GM12878 (cell line): Measurements from ENCODE around the gene FNDC3B. TPM values are rescaled to one million over a fixed set of nuclear protein-coding genes. Genes with fewer than 3 reads are reported as not detected.

Experiments used
- ATAC-seq: fragments of 200-7000 bp; cut with Tn5 transposase; 3 replicates; pipeline ENCODE4 v1.9.1; 2020; ENCODE audit warnings: mild to moderate bottlenecking, moderate library complexity
- BruUV-seq: library from RNA; stranded (reverse); fragments of 400-500 nt; replicated peaks from 2 replicates; lab custom pipeline; 2021; lab: Mats Ljungman, UMichigan
- CTCF ChIA-PET: fragments of 300-600 bp; sonication (Branson Sonifier 250); formaldehyde crosslinking; extraction: SDS; loops from one replicate; lab custom pipeline; 2021; ENCODE audit warnings: inconsistent platforms; lab: Yijun Ruan, JAX
- POLR2A ChIA-PET: fragments of 350-600 bp; formaldehyde crosslinking; extraction: SDS; loops from one replicate; lab custom pipeline; 2021; ENCODE audit warnings: inconsistent platforms; lab: Charles Lee
- RAD21 ChIA-PET: fragments of 300-600 bp; sonication (Branson Sonifier 250); formaldehyde crosslinking; loops from one replicate; lab custom pipeline; 2023; ENCODE audit warnings: antibody characterized with exemption; ENCODE audit not compliant: unreplicated experiment; lab: Charles Lee
- SMC1A ChIA-PET: fragments of 300-600 bp; sonication (Branson Sonifier 250); formaldehyde crosslinking; loops from one replicate; lab custom pipeline; 2023; ENCODE audit not compliant: unreplicated experiment, uncharacterized antibody; lab: Charles Lee
- DNase-seq: peaks from one replicate; pipeline ENCODE4 v3.0.0-alpha.2; 2011; ENCODE audit warnings: low read depth, low spot score
- FAIRE-seq: peaks from 3 replicates; lab custom pipeline; 2011; peaks lifted over from hg19 to GRCh38; lab: Jason Lieb, UNC
- H2AFZ ChIP-seq: 2 replicates; pipeline ENCODE4 v1.6.0; 2011; ENCODE audit warnings: low read depth, low read length, control low read depth; ENCODE audit not compliant: control insufficient read depth
- H3K27ac ChIP-seq: 2 replicates; pipeline ENCODE4 v1.5.1; 2011; ENCODE audit warnings: control low read depth; ENCODE audit not compliant: control insufficient read depth, insufficient read depth
- H3K27me3 ChIP-seq, 2 experiments: replicated peaks in 1 of 2; 2 replicates each; pipeline versions ENCODE4 v1.6.0 to v1.6.1; 2011; ENCODE audit warnings: low read length in 1 of 2; ENCODE audit not compliant: control insufficient read depth in 2 of 2, insufficient read depth in 2 of 2
- H3K36me3 ChIP-seq, 2 experiments: 2 replicates each; pipeline ENCODE4 v1.5.1; 2011; ENCODE audit warnings: low read length in 1 of 2; ENCODE audit not compliant: control insufficient read depth in 2 of 2, insufficient read depth in 2 of 2
- H3K4me1 ChIP-seq: 2 replicates; pipeline ENCODE4 v1.6.1; 2011; ENCODE audit warnings: mild to moderate bottlenecking, low read length, moderate library complexity, mixed read lengths; ENCODE audit not compliant: control insufficient read depth, insufficient read depth
- H3K4me2 ChIP-seq: 2 replicates; pipeline ENCODE4 v1.6.0; 2011; ENCODE audit warnings: control low read depth; ENCODE audit not compliant: control insufficient read depth, insufficient read depth
- H3K4me3 ChIP-seq: fragments of 200-600 bp; sonication (generic); 2 replicates; pipeline ENCODE4 v1.5.1; 2016
- H3K79me2 ChIP-seq: 2 replicates; pipeline ENCODE4 v1.6.0; 2011; ENCODE audit warnings: low read length; ENCODE audit not compliant: control insufficient read depth, insufficient read depth
- H3K9ac ChIP-seq: 2 replicates; pipeline ENCODE4 v1.8.0; 2011; ENCODE audit warnings: low read length, control low read depth, mixed read lengths; ENCODE audit not compliant: control insufficient read depth, insufficient read depth
- H3K9me3 ChIP-seq: replicated peaks from 3 replicates; pipeline ENCODE4 v1.5.1; 2011; ENCODE audit warnings: mild to moderate bottlenecking, low read length; ENCODE audit not compliant: control insufficient read depth, insufficient read depth
- H4K20me1 ChIP-seq: 2 replicates; pipeline ENCODE4 v1.6.0; 2011; ENCODE audit not compliant: control insufficient read depth, insufficient read depth
- KLF5 ChIP-seq: fragments of 450-650 bp; IDR thresholded peaks from 2 replicates; pipeline ENCODE4 v1.6.1; 2014; ENCODE audit warnings: mild to moderate bottlenecking; ENCODE audit not compliant: partially characterized antibody
- POU2F2 ChIP-seq: IDR thresholded peaks from 3 replicates; pipeline ENCODE4 v1.6.1; 2011; ENCODE audit warnings: low read depth, mild to moderate bottlenecking, low read length, borderline replicate concordance
- REST ChIP-seq: IDR thresholded peaks from 2 replicates; pipeline ENCODE4 v1.6.1; 2012; ENCODE audit warnings: mild to moderate bottlenecking, low read depth, low read length
- SREBF2 ChIP-seq: IDR thresholded peaks from 2 replicates; pipeline ENCODE4 v1.6.1; 2012; ENCODE audit warnings: mild to moderate bottlenecking, low read length
- SUPT20H ChIP-seq: IDR thresholded peaks from 2 replicates; pipeline ENCODE4 v1.6.1; 2011; ENCODE audit warnings: low read depth, mild to moderate bottlenecking, low read length, moderate library complexity, borderline replicate concordance; ENCODE audit not compliant: control insufficient read depth
- YBX1 ChIP-seq: fragments of 450-650 bp; IDR thresholded peaks from 2 replicates; pipeline ENCODE4 v1.6.1; 2016; ENCODE audit warnings: antibody characterized with exemption
- ZNF687 ChIP-seq: fragments of 450-650 bp; IDR thresholded peaks from 2 replicates; pipeline ENCODE4 v1.6.1; 2017; ENCODE audit warnings: mild to moderate bottlenecking, moderate library complexity
- WGBS: methylation state at CpG from one replicate; pipeline ENCODE4 v1.1.6; 2016; ENCODE audit warnings: low lambda C conversion rate; ENCODE audit not compliant: insufficient replicate concordance, insufficient coverage; ENCODE audit errors: missing lambda C conversion rate; 5-methylcytosine and 5-hydroxymethylcytosine counted together
- in situ Hi-C: fragments of 300-500 bp; cut with MboI; formaldehyde crosslinking; loops from 9 replicates; pipeline ENCODE4 v1.14.3; 2018; ENCODE audit warnings: mixed read lengths
- intact Hi-C: fragments of 100-400 bp; cut with micrococcal nuclease; formaldehyde crosslinking; loops from one replicate; pipeline ENCODE4 v1.14.2; 2022; ENCODE audit not compliant: unreplicated experiment
- polyA plus RNA-seq, 11 experiments: library from polyadenylated mRNA; depleted of rRNA in 4 of 11; unstranded in 6 of 11; stranded (reverse) in 5 of 11; fragments of >200 nt; fragmentation: Nextera tagmentation in 4 of 11; fragmentation: Illumina TruSeq in 1 of 11; extraction: Ambion mirVana in 4 of 11; extraction: Trizol in 1 of 11; gene quantifications; 1 replicate in 1 of 11; 2 replicates in 10 of 11; pipeline versions ENCODE4 v1.2.1 to v1.2.3, GENCODE V29; 2011 to 2016; ENCODE audit warnings: inconsistent platforms in 2 of 11, missing spikeins in 2 of 11, low read depth in 1 of 11
- total RNA-seq, 4 experiments: library from RNA; depleted of rRNA in 3 of 4; stranded (reverse); fragments of >200 nt in 3 of 4; fragmentation: Illumina TruSeq in 1 of 4; extraction: Trizol in 1 of 4; gene quantifications; 2 replicates each; pipeline versions ENCODE4 v1.2.1 to v1.2.3, GENCODE V29; 2013 to 2021
- TF ChIP-seq, protein P1 (sequence below): fragments of 450-650 bp; IDR thresholded peaks from 2 replicates; pipeline ENCODE4 v1.6.1; 2017; ENCODE audit warnings: mild to moderate bottlenecking, moderate library complexity
- TF ChIP-seq, protein P2 (sequence below): IDR thresholded peaks from 2 replicates; pipeline ENCODE4 v1.6.1; 2011; ENCODE audit warnings: low read depth, mild to moderate bottlenecking, low read length, moderate library complexity, borderline replicate concordance; ENCODE audit errors: extremely low read depth

The FNDC3B gene
- total and polyA plus RNA-seq, 10 of the 15 experiments (the other 5 are each of a cell fraction or from before 2014, with no cell fraction given) = 7.9 to 35.0 (median 18.5) TPM

GRCh38 chr3:172373912-172374311, 334.5 kb downstream of the FNDC3B start:
- ChIA-PET POLR2A (interaction anchor here (0.6 kb wide), 1 partner anchor 95 kb away, joined by 3 read pairs; no protein-coding TSS in a partner anchor), CTCF (no interaction called here), SMC1A (no interaction called here), RAD21 (no interaction called here)
- WGBS = 85% methylated on average over 5 of the region's 5 CpGs
- Histone ChIP-seq H3K9me3 (no peaks in the 10 kb centered on the region; the same call in 2 of the 3 replicates), H3K79me2 (no peaks in the 10 kb centered on the region), H3K4me2 (no peak overlapping the region), H2AFZ (no peak overlapping the region), H3K4me3 (no peak overlapping the region), H3K27me3 (no peaks in the 10 kb centered on the region), H3K27ac (no peak overlapping the region), H3K36me3 (peaks cover 3 to 6% of the 10 kb centered on the region in 2 experiments), H4K20me1 (no peaks in the 10 kb centered on the region), H3K4me1 (no peaks in the 10 kb centered on the region), H3K9ac (no peak overlapping the region)
- ATAC-seq (no peak), FAIRE-seq (no peak), DNase-seq (no peak)
- intact Hi-C loops (no loop called here), in situ Hi-C loops (no loop called here)
- no TSS peak for BruUV-seq
- no peak for TF ChIP-seq POU2F2
- no peak for TF ChIP-seq SREBF2
- TF ChIP-seq, protein P1, sequence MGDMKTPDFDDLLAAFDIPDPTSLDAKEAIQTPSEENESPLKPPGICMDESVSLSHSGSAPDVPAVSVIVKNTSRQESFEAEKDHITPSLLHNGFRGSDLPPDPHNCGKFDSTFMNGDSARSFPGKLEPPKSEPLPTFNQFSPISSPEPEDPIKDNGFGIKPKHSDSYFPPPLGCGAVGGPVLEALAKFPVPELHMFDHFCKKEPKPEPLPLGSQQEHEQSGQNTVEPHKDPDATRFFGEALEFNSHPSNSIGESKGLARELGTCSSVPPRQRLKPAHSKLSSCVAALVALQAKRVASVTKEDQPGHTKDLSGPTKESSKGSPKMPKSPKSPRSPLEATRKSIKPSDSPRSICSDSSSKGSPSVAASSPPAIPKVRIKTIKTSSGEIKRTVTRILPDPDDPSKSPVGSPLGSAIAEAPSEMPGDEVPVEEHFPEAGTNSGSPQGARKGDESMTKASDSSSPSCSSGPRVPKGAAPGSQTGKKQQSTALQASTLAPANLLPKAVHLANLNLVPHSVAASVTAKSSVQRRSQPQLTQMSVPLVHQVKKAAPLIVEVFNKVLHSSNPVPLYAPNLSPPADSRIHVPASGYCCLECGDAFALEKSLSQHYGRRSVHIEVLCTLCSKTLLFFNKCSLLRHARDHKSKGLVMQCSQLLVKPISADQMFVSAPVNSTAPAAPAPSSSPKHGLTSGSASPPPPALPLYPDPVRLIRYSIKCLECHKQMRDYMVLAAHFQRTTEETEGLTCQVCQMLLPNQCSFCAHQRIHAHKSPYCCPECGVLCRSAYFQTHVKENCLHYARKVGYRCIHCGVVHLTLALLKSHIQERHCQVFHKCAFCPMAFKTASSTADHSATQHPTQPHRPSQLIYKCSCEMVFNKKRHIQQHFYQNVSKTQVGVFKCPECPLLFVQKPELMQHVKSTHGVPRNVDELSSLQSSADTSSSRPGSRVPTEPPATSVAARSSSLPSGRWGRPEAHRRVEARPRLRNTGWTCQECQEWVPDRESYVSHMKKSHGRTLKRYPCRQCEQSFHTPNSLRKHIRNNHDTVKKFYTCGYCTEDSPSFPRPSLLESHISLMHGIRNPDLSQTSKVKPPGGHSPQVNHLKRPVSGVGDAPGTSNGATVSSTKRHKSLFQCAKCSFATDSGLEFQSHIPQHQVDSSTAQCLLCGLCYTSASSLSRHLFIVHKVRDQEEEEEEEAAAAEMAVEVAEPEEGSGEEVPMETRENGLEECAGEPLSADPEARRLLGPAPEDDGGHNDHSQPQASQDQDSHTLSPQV = no peak
- TF ChIP-seq KLF5 = no peak
- no peak for TF ChIP-seq ZNF687
- TF ChIP-seq, protein P2, sequence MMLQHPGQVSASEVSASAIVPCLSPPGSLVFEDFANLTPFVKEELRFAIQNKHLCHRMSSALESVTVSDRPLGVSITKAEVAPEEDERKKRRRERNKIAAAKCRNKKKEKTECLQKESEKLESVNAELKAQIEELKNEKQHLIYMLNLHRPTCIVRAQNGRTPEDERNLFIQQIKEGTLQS = no peak
- TF ChIP-seq REST = no peak
- TF ChIP-seq YBX1 = no peak
- no peak for TF ChIP-seq SUPT20H
